NCI-H2196 treated with DMSO at 0.1 percent for 48 hours (cell line): ENCODE results near the gene OGDH.
A peak's percentile ranks its signal among the peaks of the same experiment; 100 is the strongest.

Source experiments
- DNase-seq: peaks from one replicate; lab custom pipeline; 2025; ENCODE audit not compliant: unreplicated experiment; lab: John Stamatoyannopoulos, UW

The OGDH gene

GRCh38 chr7:44735403-44736165 is 129.2 kb downstream of the OGDH start:
- DNase-seq, result no peak

DNA sequence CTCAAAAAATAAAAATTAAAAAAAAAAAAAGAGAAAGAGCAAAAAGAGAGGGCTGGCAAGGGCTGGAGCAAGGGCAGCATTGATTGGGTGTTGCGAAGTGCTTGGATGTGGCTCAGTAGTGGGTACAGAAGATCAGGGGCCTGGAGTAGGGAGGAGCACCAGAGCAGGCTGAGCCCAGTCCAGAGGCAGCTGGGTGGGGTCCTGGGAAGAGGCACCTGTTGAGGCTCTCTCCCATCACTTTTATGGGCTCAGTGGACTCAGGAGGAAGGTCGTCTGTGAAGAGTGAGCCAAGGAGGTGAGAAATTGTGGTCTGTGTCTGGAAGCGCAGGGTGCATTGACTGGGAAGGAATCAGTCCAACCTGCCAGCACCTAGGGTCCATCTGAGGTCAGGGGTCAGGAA is 130.5 kb downstream of the OGDH start:
- DNase-seq, result no peak

- DNase-seq, result no peak
These were observed 131.8 kb downstream of the OGDH start for GRCh38 chr7:44738051-44738723.

GRCh38 chr7:44738876-44739665 is 132.6 kb downstream of the OGDH start:
- no peak for DNase-seq

- no peak for DNase-seq
These were observed 133.6 kb downstream of the OGDH start for GRCh38 chr7:44740055-44740454.

GRCh38 chr7:44743750-44744149 is 137.3 kb downstream of the OGDH start:
- DNase-seq, result no peak

DNA sequence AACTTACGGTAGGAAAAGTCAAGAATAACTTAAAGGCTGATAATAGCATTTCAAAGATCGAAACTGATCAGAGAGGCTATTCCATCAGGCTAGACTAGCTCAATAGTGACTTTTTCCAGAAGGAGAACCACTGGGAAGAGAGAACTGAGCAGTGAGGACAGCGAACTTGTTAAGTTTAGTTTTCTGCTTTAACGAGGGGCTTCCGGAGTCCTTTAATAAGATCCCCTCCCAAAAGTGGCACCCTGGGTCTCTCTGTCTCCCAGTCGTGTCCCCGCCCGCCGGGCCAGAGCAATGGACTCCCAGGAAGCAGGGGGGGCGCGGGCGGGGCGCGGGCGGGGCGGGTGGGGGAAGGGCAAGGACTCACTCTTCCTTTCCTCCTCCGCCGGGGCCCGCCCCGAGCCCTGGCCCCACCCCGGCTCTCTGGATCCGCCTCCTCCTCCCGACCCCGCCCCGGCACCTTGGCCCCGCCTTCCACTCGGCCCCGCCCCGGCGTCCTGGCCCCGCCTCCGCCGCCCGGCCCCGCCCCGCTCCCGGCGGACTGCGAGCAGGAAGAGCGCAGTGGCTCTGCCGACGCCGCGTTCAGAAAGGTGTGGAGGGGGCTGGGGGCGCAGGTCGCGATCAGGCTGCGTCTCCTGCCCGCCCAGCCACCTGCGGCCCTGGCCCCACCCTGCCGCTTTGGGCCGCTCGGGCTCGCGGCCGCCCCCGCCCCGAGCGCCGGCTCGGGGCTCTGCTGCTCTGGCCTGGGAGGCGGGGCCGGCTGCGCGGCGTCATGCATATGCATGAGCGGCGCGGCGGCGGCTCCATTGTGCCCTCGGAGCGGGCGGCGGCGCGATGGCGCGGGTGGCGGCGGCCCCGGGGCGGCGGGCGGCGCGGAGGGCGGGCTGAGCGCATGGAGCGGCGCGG is 141.9 kb downstream of the OGDH start, which contains the start of gene ZMIZ2:
Gene ZMIZ2, plus strand, starts transcription at position 803 of the 903 bp plus-strand sequence. CDS start 7,403 bp downstream, outside the sequence.
- DNase-seq, result peak; percentile 82

- peak; percentile 36 for DNase-seq
These were observed 142.7 kb downstream of the OGDH start for GRCh38 chr7:44748948-44749731.

DNA sequence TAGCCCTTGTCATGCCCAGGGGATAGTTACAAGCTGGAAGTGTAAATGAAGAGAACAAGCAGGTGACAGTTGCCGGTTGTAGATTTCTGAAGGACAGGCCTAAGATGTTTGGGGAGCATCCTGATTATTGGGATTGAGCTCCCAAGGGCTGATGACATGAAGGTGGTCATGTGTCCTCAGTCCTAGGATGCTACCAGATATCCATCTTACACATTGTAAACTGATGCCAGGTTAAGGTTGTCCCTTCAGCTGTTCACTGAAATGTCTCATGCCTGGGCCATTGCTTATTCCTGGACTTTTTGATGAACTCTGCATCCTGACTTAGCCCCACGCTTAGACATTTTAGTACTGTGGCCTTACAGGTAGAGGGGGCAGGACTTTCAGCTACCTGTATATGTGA is 143.6 kb downstream of the OGDH start:
- no peak for DNase-seq

GRCh38 chr7:44750424-44750823 is 144.0 kb downstream of the OGDH start:
- DNase-seq, result no peak

GRCh38 chr7:44750921-44751571 is 144.6 kb downstream of the OGDH start:
- DNase-seq, result peak; percentile 17

- DNase-seq, result no peak
These were observed 146.4 kb downstream of the OGDH start for GRCh38 chr7:44752822-44753221.

GRCh38 chr7:44754802-44755697 is 148.6 kb downstream of the OGDH start:
- DNase-seq, result no peak

DNA sequence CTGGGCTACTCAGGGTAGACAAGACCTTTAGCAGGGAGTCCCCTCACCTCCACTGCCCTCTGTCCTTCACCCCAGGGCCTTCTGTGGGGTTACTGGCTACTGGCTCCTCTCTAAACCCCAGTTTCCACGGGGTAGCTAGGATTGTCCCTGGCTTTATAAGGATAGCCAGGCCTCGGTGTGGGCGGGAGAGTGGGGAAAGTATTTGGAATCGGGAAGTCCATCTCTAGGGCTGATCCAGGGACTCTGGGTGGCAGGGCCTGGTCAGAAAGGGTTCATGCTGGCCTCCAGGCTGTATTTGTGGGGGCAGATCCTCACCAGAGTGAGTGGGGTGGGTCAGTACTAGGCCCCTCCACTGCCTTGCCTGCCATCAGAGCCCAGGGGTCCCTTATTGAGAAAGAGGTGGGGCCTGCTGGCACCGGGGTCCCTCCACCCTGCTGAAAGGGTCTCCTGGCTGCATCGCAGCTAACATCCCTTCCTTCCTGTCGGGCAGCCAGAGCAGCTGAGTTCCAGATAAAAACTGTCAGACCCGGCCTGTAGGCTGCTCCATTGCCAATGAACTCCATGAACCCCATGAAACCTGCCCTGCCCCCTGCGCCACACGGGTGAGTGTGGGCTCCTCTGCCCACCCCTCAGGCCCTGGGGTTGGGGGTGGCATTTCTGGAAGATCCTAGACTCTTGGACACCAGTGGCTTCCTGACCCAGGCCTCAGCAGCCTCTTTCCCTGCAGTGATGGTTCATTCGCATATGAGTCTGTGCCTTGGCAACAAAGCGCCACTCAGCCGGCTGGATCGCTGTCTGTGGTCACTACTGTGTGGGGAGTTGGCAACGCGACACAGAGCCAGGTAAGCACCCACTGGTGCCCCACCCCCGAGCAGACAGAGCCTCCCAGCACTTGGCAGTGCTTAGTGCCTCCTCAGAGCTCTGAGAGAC is 149.5 kb downstream of the OGDH start:
- DNase-seq, result no peak

DNA sequence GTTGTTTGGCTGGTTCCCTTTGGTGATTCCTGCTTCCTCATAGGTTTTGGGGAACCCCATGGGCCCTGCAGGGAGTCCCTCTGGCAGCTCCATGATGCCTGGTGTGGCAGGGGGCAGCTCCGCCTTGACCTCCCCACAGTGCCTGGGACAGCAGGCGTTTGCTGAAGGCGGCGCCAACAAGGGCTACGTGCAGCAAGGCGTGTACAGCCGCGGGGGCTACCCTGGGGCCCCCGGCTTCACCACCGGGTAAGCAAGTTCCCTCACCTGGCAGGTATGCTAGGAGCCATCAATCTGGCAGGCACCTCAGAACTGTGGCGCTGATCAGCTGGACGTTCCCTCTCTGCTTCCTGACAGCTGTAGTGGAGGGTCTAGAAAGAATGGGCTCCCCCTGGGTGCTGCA is 150.5 kb downstream of the OGDH start:
- DNase-seq, result no peak

DNA sequence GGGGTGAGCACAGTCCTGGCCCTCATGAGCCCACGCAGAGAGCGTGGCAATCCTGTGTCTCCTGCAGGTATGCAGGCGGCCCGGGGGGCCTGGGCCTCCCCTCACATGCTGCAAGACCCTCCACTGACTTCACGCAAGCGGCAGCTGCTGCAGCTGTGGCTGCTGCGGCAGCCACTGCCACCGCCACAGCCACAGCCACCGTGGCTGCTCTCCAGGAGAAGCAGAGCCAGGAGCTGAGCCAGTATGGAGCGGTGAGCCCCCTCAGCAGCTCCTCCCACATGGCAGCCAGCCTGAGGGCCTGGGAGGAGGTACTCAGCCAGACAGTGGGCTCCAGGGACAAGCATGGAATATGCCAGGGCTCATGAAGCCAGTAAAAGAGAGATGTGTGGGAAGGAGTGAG is 150.9 kb downstream of the OGDH start:
- DNase-seq, result no peak

GRCh38 chr7:44757739-44758138 is 151.3 kb downstream of the OGDH start:
- DNase-seq, result no peak
